Smooth muscle cell (in vitro differentiated cells): ENCODE results near the gene FOSL2. TPM values are rescaled to one million over a fixed set of nuclear protein-coding genes. Genes with fewer than 3 reads are reported as not detected.
A peak's percentile ranks its signal among the peaks of the same experiment; 100 is the strongest.

Source experiments
- DNase-seq: peaks from one replicate; lab custom pipeline; 2025; ENCODE audit not compliant: unreplicated experiment; lab: John Stamatoyannopoulos, UW
- H2AFZ ChIP-seq: fragments of 200-600 bp; sonication (generic); 2 replicates; pipeline ENCODE4 v1.6.0; 2016; ENCODE audit warnings: antibody characterized with exemption, low read depth, mild to moderate bottlenecking
- H3F3A ChIP-seq: fragments of 200-600 bp; sonication (generic); 2 replicates; pipeline ENCODE4 v1.6.0; 2017; ENCODE audit warnings: antibody characterized with exemption, low read depth
- H3K27ac ChIP-seq: fragments of 200-600 bp; sonication (generic); 2 replicates; pipeline ENCODE4 v1.5.1; 2016; ENCODE audit warnings: low read depth, mild to moderate bottlenecking
- H3K27me3 ChIP-seq: fragments of 200-600 bp; sonication (generic); 2 replicates; pipeline ENCODE4 v1.6.1; 2016; ENCODE audit warnings: low read depth, mild to moderate bottlenecking
- H3K36me3 ChIP-seq: fragments of 200-600 bp; sonication (generic); 2 replicates; pipeline ENCODE4 v1.5.1; 2016; ENCODE audit warnings: low read depth
- H3K4me1 ChIP-seq: fragments of 200-600 bp; sonication (generic); 2 replicates; pipeline ENCODE4 v1.5.1; 2016; ENCODE audit warnings: low read depth
- H3K4me2 ChIP-seq: fragments of 200-600 bp; sonication (generic); 2 replicates; pipeline ENCODE4 v1.6.0; 2016; ENCODE audit warnings: mild to moderate bottlenecking
- H3K4me3 ChIP-seq: fragments of 200-600 bp; sonication (generic); 2 replicates; pipeline ENCODE4 v1.5.1; 2016; ENCODE audit warnings: mild to moderate bottlenecking
- H3K79me2 ChIP-seq: fragments of 200-600 bp; sonication (generic); 2 replicates; pipeline ENCODE4 v1.6.0; 2016; ENCODE audit warnings: low read depth, mild to moderate bottlenecking
- H3K9ac ChIP-seq: fragments of 200-600 bp; sonication (generic); 2 replicates; pipeline ENCODE4 v1.6.0; 2016; ENCODE audit warnings: low read depth
- H3K9me3 ChIP-seq: fragments of 200-600 bp; sonication (generic); replicated peaks from 2 replicates; pipeline ENCODE4 v1.5.1; 2016; ENCODE audit warnings: low read depth
- H4K20me1 ChIP-seq: fragments of 200-600 bp; sonication (generic); 2 replicates; pipeline ENCODE4 v1.6.0; 2016; ENCODE audit warnings: low read depth
- WGBS: methylation state at CpG from one replicate; pipeline ENCODE4 v1.1.7; 2016; ENCODE audit warnings: low lambda C conversion rate; 5-methylcytosine and 5-hydroxymethylcytosine counted together
- polyA plus RNA-seq: library from polyadenylated mRNA; unstranded; fragments of >200 nt; fragmentation: Nextera tagmentation; extraction: Ambion mirVana; gene quantifications from 2 replicates; pipeline ENCODE4 v1.2.1, GENCODE V29; 2016
- total RNA-seq: library from RNA; depleted of rRNA; stranded (reverse); fragments of >200 nt; gene quantifications from 2 replicates; pipeline ENCODE4 v1.2.3, GENCODE V29; 2014
- TF ChIP-seq, protein P1 (sequence below): fragments of 200-600 bp; sonication (generic); IDR thresholded peaks from 2 replicates; pipeline ENCODE4 v1.5.1; 2017; ENCODE audit warnings: borderline replicate concordance, mild to moderate bottlenecking, antibody characterized with exemption; ENCODE audit not compliant: insufficient read depth, poor library complexity, severe bottlenecking

FOSL2 gene
- total and polyA plus RNA-seq, 2 experiments from 2014 or later = 70.8 to 106 TPM

- WGBS = 2% methylated on average over 49 of the region's 49 CpGs
- H3K4me3 ChIP-seq = peak overlapping the region; percentile 99
- peak overlapping the region; percentile 82 for H3K4me2 ChIP-seq
- peak; percentile 95 for DNase-seq
- H3K79me2 ChIP-seq = peaks cover 32% of the 10 kb centered on the region
- H3K27me3 ChIP-seq = no peaks in the 10 kb centered on the region
- no peaks in the 10 kb centered on the region for H3K9me3 ChIP-seq
- peaks cover 29% of the 10 kb centered on the region for H3K4me1 ChIP-seq
- TF ChIP-seq, protein P1, sequence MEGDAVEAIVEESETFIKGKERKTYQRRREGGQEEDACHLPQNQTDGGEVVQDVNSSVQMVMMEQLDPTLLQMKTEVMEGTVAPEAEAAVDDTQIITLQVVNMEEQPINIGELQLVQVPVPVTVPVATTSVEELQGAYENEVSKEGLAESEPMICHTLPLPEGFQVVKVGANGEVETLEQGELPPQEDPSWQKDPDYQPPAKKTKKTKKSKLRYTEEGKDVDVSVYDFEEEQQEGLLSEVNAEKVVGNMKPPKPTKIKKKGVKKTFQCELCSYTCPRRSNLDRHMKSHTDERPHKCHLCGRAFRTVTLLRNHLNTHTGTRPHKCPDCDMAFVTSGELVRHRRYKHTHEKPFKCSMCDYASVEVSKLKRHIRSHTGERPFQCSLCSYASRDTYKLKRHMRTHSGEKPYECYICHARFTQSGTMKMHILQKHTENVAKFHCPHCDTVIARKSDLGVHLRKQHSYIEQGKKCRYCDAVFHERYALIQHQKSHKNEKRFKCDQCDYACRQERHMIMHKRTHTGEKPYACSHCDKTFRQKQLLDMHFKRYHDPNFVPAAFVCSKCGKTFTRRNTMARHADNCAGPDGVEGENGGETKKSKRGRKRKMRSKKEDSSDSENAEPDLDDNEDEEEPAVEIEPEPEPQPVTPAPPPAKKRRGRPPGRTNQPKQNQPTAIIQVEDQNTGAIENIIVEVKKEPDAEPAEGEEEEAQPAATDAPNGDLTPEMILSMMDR = no peak
- peak overlapping the region; percentile 99 for H3K27ac ChIP-seq
- H2AFZ ChIP-seq = no peak overlapping the region
- H3K36me3 ChIP-seq = no peaks in the 10 kb centered on the region
- peaks cover 26% of the 10 kb centered on the region for H4K20me1 ChIP-seq
- H3F3A ChIP-seq = peaks cover 23% of the 10 kb centered on the region
- peak overlapping the region; percentile 65 for H3K9ac ChIP-seq
Observed at GRCh38 chr2:28390746-28391563, 1.7 kb upstream of the FOSL2 start.

DNA sequence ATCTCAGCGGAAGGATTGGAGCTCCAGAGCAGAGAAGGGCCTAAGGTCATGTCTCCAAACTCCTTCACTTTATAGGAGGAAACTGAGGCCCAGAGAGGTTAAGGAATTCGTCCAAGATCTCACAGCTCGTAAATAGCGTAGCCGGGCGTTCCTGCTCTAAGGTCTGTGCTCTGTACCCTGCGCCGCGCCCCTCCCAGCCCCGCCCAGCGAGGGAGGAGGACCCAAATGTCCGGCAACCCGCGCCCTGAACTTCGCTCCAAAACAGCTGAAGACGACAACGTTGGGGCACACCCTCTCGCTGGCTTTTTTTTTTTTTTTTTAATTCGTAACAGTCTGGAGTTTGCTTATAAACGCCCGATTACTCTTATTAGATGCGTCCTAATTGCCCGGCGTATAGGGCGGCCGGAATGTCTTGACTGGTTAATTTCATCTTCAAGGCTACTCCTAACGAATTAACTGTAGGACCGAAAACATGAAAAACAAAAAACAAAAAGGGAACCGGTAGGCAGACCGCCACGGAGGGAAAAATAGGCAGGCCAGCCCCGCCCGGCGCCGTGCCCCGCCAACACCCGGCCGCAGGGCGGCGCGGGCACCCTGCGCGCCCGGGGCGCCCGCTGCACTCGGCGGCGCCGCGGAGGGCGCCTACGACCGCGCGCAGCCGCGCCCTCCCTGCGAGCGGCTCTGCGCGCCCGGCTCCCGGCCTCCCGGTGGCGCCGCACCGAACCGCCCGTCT is 928 bp upstream of the FOSL2 start:
- peaks cover 25% of the 10 kb centered on the region for H3F3A ChIP-seq

DNA sequence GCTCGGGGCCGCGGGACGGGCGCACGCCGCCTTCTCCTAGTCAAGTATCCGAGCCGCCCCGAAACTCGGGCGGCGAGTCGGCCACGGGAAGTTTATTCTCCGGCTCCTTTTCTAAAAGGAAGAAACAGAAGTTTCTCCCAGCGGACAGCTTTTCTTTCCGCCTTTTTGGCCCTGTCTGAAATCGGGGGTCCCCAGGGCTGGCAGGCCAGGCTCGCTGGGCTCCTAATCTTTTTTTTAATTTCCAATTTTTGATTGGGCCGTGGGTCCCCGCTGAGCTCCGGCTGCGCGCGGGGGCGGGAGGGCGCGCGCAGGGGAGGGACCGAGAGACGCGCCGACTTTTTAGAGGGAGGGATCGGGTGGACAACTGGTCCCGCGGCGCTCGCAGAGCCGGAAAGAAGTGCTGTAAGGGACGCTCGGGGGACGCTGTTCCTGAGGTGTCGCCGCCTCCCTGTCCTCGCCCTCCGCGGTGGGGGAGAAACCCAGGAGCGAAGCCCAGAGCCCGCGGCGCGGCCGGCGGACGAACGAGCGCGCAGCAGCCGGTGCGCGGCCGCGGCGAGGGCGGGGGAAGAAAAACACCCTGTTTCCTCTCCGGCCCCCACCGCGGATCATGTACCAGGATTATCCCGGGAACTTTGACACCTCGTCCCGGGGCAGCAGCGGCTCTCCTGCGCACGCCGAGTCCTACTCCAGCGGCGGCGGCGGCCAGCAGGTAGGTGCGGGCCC is 617 bp downstream of the FOSL2 start:
- WGBS = 1% methylated on average over 65 of the region's 81 CpGs
- H3K4me3 ChIP-seq = peak overlapping the region; percentile 99
- peaks cover 29% of the 10 kb centered on the region for H3F3A ChIP-seq
- peak overlapping the region; percentile 99 for H3K27ac ChIP-seq
- no peak overlapping the region for H2AFZ ChIP-seq
- peaks cover 55% of the 10 kb centered on the region for H3K79me2 ChIP-seq
- no peaks in the 10 kb centered on the region for H3K36me3 ChIP-seq
- peaks cover 49% of the 10 kb centered on the region for H4K20me1 ChIP-seq
- H3K9me3 ChIP-seq = no peaks in the 10 kb centered on the region
- H3K4me2 ChIP-seq = peak overlapping the region; percentile 90
- H3K9ac ChIP-seq = peak overlapping the region; percentile 99
- no peaks in the 10 kb centered on the region for H3K27me3 ChIP-seq
- TF ChIP-seq, protein P1 = no peak
- peaks cover 25% of the 10 kb centered on the region for H3K4me1 ChIP-seq
- no peak for DNase-seq

More for the DNA sequence above, 928 bp upstream of the FOSL2 start:
- DNase-seq = peak; percentile 45
- H3K27ac ChIP-seq = peak overlapping the region; percentile 99
- H2AFZ ChIP-seq = no peak overlapping the region
- peak overlapping the region; percentile 82 for H3K4me2 ChIP-seq
- under 1% methylated on average over 51 of the region's 70 CpGs for WGBS
- TF ChIP-seq, protein P1 = no peak
- H3K4me1 ChIP-seq = peaks cover 29% of the 10 kb centered on the region
- H4K20me1 ChIP-seq = peaks cover 34% of the 10 kb centered on the region
- peak overlapping the region; percentile 99 for H3K4me3 ChIP-seq
- H3K36me3 ChIP-seq = no peaks in the 10 kb centered on the region
- no peaks in the 10 kb centered on the region for H3K9me3 ChIP-seq
- peak overlapping the region; percentile 99 for H3K9ac ChIP-seq
- no peaks in the 10 kb centered on the region for H3K27me3 ChIP-seq
- H3K79me2 ChIP-seq = peaks cover 40% of the 10 kb centered on the region
